HepG2 (cell line): ENCODE measurements around the gene KRT3.

Experiments
- CTCF ChIP-seq: sonication (generic); formaldehyde crosslinking; IDR thresholded peaks from 2 replicates; pipeline ENCODE4 v1.5.0; 2020; ENCODE audit warnings: mild to moderate bottlenecking, missing genetic modification reagents, moderate library complexity
- ERF ChIP-seq: IDR thresholded peaks from 2 replicates; pipeline ENCODE4 v1.6.1; 2018; ENCODE audit warnings: missing biosample characterization, missing genetic modification reagents
- FOXK1 ChIP-seq: sonication (generic); formaldehyde crosslinking; IDR thresholded peaks from 2 replicates; pipeline ENCODE4 v1.4.0; 2020; ENCODE audit warnings: low read depth, missing genetic modification reagents, borderline replicate concordance
- GATAD2A ChIP-seq: IDR thresholded peaks from 2 replicates; pipeline ENCODE4 v1.6.1; 2016
- ZNF33B ChIP-seq: sonication (generic); formaldehyde crosslinking; IDR thresholded peaks from 2 replicates; pipeline ENCODE4 v1.5.1; 2020; ENCODE audit warnings: mild to moderate bottlenecking, missing genetic modification reagents
- ZNF382 ChIP-seq: sonication (generic); formaldehyde crosslinking; IDR thresholded peaks from 2 replicates; pipeline ENCODE4 v1.5.0; 2020; ENCODE audit warnings: missing genetic modification reagents, mild to moderate bottlenecking, borderline replicate concordance
- ZNF720 ChIP-seq: sonication (generic); formaldehyde crosslinking; IDR thresholded peaks from 2 replicates; pipeline ENCODE4 v1.4.0; 2020; ENCODE audit warnings: missing genetic modification reagents
- TF ChIP-seq, protein P1 (sequence below): sonication (generic); formaldehyde crosslinking; IDR thresholded peaks from 2 replicates; pipeline ENCODE4 v1.8.0; 2022; ENCODE audit warnings: mild to moderate bottlenecking, missing genetic modification reagents, moderate library complexity

- TF ChIP-seq, protein P1, sequence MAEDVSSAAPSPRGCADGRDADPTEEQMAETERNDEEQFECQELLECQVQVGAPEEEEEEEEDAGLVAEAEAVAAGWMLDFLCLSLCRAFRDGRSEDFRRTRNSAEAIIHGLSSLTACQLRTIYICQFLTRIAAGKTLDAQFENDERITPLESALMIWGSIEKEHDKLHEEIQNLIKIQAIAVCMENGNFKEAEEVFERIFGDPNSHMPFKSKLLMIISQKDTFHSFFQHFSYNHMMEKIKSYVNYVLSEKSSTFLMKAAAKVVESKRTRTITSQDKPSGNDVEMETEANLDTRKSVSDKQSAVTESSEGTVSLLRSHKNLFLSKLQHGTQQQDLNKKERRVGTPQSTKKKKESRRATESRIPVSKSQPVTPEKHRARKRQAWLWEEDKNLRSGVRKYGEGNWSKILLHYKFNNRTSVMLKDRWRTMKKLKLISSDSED (CRISPR knock-in tag), result no peak
- TF ChIP-seq CTCF (CRISPR knock-in tag), result no peak
- TF ChIP-seq ERF (CRISPR knock-in tag), result no peak
- no peak for TF ChIP-seq FOXK1
- no peak for TF ChIP-seq ZNF382 (CRISPR knock-in tag)
- TF ChIP-seq ZNF720 (CRISPR knock-in tag), result no peak
- no peak for TF ChIP-seq ZNF33B (CRISPR knock-in tag)
- no peak for TF ChIP-seq GATAD2A (CRISPR knock-in tag)
Measured at GRCh38 chr12:52827499-52828090, 31.7 kb upstream of the KRT3 start.
